Fibroblast of the aortic adventitia (primary cell): Measurements from ENCODE around the gene ARG2. TPM values are rescaled to one million over a fixed set of nuclear protein-coding genes. Genes with fewer than 3 reads are reported as not detected.

Source experiments
- DNase-seq: peaks from one replicate; pipeline ENCODE4 v3.0.0-alpha.2; 2010; ENCODE audit warnings: low read depth
- H3K4me3 ChIP-seq: 2 replicates; pipeline ENCODE4 v1.5.1; 2011; ENCODE audit warnings: low read depth, mild to moderate bottlenecking, control low read depth, low read length, moderate library complexity
- CTCF ChIP-seq: IDR thresholded peaks from 2 replicates; pipeline ENCODE4 v1.5.1; 2011; ENCODE audit warnings: mild to moderate bottlenecking, low read length, control low read depth, inconsistent platforms; ENCODE audit not compliant: insufficient read depth
- total RNA-seq: library from RNA; depleted of rRNA; stranded (reverse); fragments of >200 nt; gene quantifications from 2 replicates; pipeline ENCODE4 v1.2.3, GENCODE V29; 2012; ENCODE audit warnings: low replicate concordance

Gene ARG2
- 0.74 and 7.0 TPM in 2 replicates for total RNA-seq

GRCh38 chr14:67619446-67620216, at the start of gene ARG2:
Gene ARG2 (plus strand): TSS chr14:67619920. CDS start chr14:67619978, 58 bp downstream.
- peak; percentile 82 for DNase-seq
- H3K4me3 ChIP-seq: peak within 1 kb of the TSS; percentile 72
- TF ChIP-seq CTCF: no peak

- no peak for DNase-seq
- TF ChIP-seq CTCF: no peak
- no peak overlapping the region for H3K4me3 ChIP-seq
Observed at GRCh38 chr14:67570453-67570852, 49.3 kb upstream of the ARG2 start.

GRCh38 chr14:67571275-67571990, 48.3 kb upstream of the ARG2 start:
- DNase-seq: peak; percentile 65
- TF ChIP-seq CTCF: peak; percentile 95
- H3K4me3 ChIP-seq: no peak overlapping the region

GRCh38 chr14:67571991-67572323, 47.8 kb upstream of the ARG2 start:
- no peak overlapping the region for H3K4me3 ChIP-seq
- no peak for DNase-seq
- TF ChIP-seq CTCF: no peak

GRCh38 chr14:67572608-67573007, 47.1 kb upstream of the ARG2 start:
- H3K4me3 ChIP-seq: no peak overlapping the region
- no peak for DNase-seq
- TF ChIP-seq CTCF: no peak

- DNase-seq: no peak
- TF ChIP-seq CTCF: no peak
- no peak overlapping the region for H3K4me3 ChIP-seq
Observed at GRCh38 chr14:67573228-67574010, 46.3 kb upstream of the ARG2 start.
